Osteocyte (in vitro differentiated cells): Measurements from ENCODE around the gene ALX4. TPM values are rescaled to one million over a fixed set of nuclear protein-coding genes. Genes with fewer than 3 reads are reported as not detected.

Experiments used
- DNase-seq: peaks from one replicate; pipeline ENCODE4 v3.0.0; 2021; ENCODE audit warnings: mixed read lengths; ENCODE audit not compliant: unreplicated experiment; ENCODE audit errors: extremely low spot score
- H3K27ac Mint-ChIP-seq: one replicate; pipeline ENCODE4 v1.8.0; 2021; ENCODE audit warnings: mild to moderate bottlenecking, mixed read lengths; ENCODE audit not compliant: unreplicated experiment
- H3K27me3 Mint-ChIP-seq: one replicate; pipeline ENCODE4 v1.8.0; 2021; ENCODE audit warnings: mixed read lengths; ENCODE audit not compliant: unreplicated experiment
- H3K36me3 Mint-ChIP-seq: one replicate; pipeline ENCODE4 v1.8.0; 2021; ENCODE audit warnings: mixed read lengths; ENCODE audit not compliant: unreplicated experiment
- H3K4me1 Mint-ChIP-seq: one replicate; pipeline ENCODE4 v1.8.0; 2021; ENCODE audit warnings: mixed read lengths; ENCODE audit not compliant: unreplicated experiment
- H3K4me3 Mint-ChIP-seq: one replicate; pipeline ENCODE4 v1.8.0; 2021; ENCODE audit warnings: mild to moderate bottlenecking, moderate library complexity, mixed read lengths; ENCODE audit not compliant: unreplicated experiment
- H3K9me3 Mint-ChIP-seq: one replicate; pipeline ENCODE4 v1.8.0; 2021; ENCODE audit warnings: mixed read lengths; ENCODE audit not compliant: unreplicated experiment
- total RNA-seq: library from RNA; stranded (reverse); gene quantifications from 2 replicates; pipeline ENCODE4 v1.2.1, GENCODE V29; 2021
- TF ChIP-seq, protein P1 (sequence below): fragments of 200-600 bp; sonication (generic); IDR thresholded peaks from 2 replicates; pipeline ENCODE4 v1.5.0; 2021; ENCODE audit warnings: antibody characterized with exemption, mild to moderate bottlenecking, moderate library complexity

ALX4 gene
- total RNA-seq, 1 donor from 2014 or later: not detected

- peaks cover 73% of the 10 kb centered on the region for H3K27me3 Mint-ChIP-seq
- no peaks in the 10 kb centered on the region for H3K9me3 Mint-ChIP-seq
- TF ChIP-seq, protein P1, sequence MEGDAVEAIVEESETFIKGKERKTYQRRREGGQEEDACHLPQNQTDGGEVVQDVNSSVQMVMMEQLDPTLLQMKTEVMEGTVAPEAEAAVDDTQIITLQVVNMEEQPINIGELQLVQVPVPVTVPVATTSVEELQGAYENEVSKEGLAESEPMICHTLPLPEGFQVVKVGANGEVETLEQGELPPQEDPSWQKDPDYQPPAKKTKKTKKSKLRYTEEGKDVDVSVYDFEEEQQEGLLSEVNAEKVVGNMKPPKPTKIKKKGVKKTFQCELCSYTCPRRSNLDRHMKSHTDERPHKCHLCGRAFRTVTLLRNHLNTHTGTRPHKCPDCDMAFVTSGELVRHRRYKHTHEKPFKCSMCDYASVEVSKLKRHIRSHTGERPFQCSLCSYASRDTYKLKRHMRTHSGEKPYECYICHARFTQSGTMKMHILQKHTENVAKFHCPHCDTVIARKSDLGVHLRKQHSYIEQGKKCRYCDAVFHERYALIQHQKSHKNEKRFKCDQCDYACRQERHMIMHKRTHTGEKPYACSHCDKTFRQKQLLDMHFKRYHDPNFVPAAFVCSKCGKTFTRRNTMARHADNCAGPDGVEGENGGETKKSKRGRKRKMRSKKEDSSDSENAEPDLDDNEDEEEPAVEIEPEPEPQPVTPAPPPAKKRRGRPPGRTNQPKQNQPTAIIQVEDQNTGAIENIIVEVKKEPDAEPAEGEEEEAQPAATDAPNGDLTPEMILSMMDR: no peak
- no peak overlapping the region for H3K4me3 Mint-ChIP-seq
- no peak for DNase-seq
- H3K36me3 Mint-ChIP-seq: no peaks in the 10 kb centered on the region
- H3K27ac Mint-ChIP-seq: no peak overlapping the region
- H3K4me1 Mint-ChIP-seq: no peaks in the 10 kb centered on the region
Observed at GRCh38 chr11:44332665-44333064, 22.7 kb upstream of the ALX4 start.

DNA sequence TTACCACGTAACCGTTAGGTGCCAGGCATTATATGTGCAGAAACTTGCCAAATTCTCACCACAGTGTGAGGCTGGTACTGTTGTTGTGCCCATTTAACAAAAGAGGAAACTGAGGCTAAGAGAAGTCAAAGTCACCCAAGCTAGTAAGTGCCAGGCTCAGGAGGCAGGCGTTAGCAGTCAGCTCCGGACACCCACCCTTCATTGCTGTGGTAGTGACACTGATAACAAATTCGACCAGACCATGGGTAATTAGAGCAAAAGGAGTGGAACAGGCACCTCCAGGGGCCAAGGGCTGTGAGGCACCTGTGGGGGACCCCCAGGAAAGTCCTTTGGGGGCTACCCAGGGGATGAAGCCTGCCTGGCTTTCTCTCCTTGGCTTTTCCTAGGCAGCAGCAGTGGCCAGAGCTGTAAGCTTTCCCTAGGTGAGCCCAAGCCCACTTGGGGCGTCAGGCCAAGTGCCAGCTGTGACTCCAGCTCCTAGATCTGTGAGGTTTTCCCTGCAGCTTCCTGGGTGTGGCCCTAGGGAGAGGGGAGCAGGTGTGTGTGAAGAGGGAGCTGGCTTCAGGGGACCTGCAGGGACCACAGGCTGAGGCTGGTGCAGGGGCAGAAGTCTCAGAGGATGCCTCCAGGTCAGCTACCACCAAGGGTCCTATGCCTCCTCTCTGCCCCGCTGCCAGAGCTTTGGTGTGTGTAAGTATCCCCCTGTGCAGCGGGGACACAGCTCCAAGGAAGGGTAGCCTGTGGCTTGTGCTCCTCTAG is 19.7 kb upstream of the ALX4 start:
- H3K4me3 Mint-ChIP-seq: no peak overlapping the region
- peaks cover 71% of the 10 kb centered on the region for H3K27me3 Mint-ChIP-seq
- no peak overlapping the region for H3K27ac Mint-ChIP-seq
- no peak for DNase-seq
- H3K9me3 Mint-ChIP-seq: no peaks in the 10 kb centered on the region
- TF ChIP-seq, protein P1: no peak
- no peaks in the 10 kb centered on the region for H3K4me1 Mint-ChIP-seq
- H3K36me3 Mint-ChIP-seq: no peaks in the 10 kb centered on the region

DNA sequence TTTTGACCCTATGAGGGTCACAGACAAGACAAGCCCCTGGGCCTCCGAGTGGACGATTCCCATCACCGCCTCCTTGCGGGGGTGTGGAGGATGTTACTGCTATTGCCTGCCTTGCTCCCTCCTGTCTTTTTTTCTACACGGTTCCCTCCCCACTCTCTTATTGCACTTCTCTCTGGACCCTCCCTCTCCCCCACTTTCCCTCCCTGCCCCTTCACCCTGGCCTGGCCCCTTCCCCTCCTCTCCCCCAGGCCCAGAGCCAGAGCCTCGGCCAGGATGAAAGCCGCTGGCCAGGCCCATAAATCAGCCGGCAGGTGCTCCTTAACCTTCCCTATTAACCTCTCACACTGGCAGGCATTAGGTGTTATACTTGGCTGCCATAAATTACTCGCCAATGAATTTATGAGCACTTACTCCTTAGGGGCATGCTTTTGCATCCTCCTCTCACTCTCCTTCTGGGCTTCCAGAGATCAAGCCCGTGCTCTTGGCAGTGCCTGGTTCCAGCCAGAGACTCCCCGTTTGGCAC is 18.3 kb upstream of the ALX4 start:
- no peak for DNase-seq
- TF ChIP-seq, protein P1: no peak
- no peak overlapping the region for H3K27ac Mint-ChIP-seq
- H3K4me1 Mint-ChIP-seq: no peaks in the 10 kb centered on the region
- no peak overlapping the region for H3K4me3 Mint-ChIP-seq
- no peaks in the 10 kb centered on the region for H3K9me3 Mint-ChIP-seq
- H3K27me3 Mint-ChIP-seq: peaks cover 75% of the 10 kb centered on the region
- H3K36me3 Mint-ChIP-seq: no peaks in the 10 kb centered on the region

GRCh38 chr11:44327730-44328129 is 17.8 kb upstream of the ALX4 start:
- no peak for DNase-seq
- Mint-ChIP-seq H3K27me3 (peaks cover 74% of the 10 kb centered on the region), H3K9me3 (no peaks in the 10 kb centered on the region), H3K27ac (no peak overlapping the region), H3K4me3 (no peak overlapping the region), H3K36me3 (no peaks in the 10 kb centered on the region), H3K4me1 (no peaks in the 10 kb centered on the region)
- TF ChIP-seq, protein P1: peak; percentile 6

- no peaks in the 10 kb centered on the region for H3K9me3 Mint-ChIP-seq
- no peak overlapping the region for H3K27ac Mint-ChIP-seq
- TF ChIP-seq, protein P1: no peak
- H3K27me3 Mint-ChIP-seq: peaks cover 75% of the 10 kb centered on the region
- H3K4me3 Mint-ChIP-seq: no peak overlapping the region
- H3K36me3 Mint-ChIP-seq: no peaks in the 10 kb centered on the region
- DNase-seq: no peak
- no peaks in the 10 kb centered on the region for H3K4me1 Mint-ChIP-seq
Observed at GRCh38 chr11:44326615-44327475, 16.9 kb upstream of the ALX4 start.
